Activated CD4-positive, alpha-beta T cell treated with anti-CD3 and anti-CD28 coated beads for 36 hours (primary cell): Measurements from ENCODE around the gene FNDC3B. TPM values are rescaled to one million over a fixed set of nuclear protein-coding genes. Genes with fewer than 3 reads are reported as not detected.
A peak's percentile ranks its signal among the peaks of the same experiment; 100 is the strongest.

Experiments used
- ATAC-seq: fragments of 200-7000 bp; cut with Tn5 transposase; one replicate; pipeline ENCODE4 v1.10.0; 2021; ENCODE audit warnings: mild to moderate bottlenecking, moderate library complexity
- CTCF ChIA-PET: fragments of 350-600 bp; sonication (Branson Sonifier 250); formaldehyde crosslinking; loops from one replicate; lab custom pipeline; 2021; ENCODE audit warnings: antibody characterized with exemption; lab: Charles Lee
- POLR2A ChIA-PET: fragments of 350-600 bp; sonication (Branson Sonifier 250); formaldehyde crosslinking; loops from one replicate; lab custom pipeline; 2021; ENCODE audit warnings: antibody characterized with exemption, inconsistent platforms; lab: Charles Lee
- DNase-seq: peaks from one replicate; pipeline ENCODE4 v3.0.0-alpha.2; 2020
- H3K27ac Mint-ChIP-seq: one replicate; pipeline ENCODE4 v1.8.0; 2021; ENCODE audit warnings: mixed read lengths
- H3K27me3 Mint-ChIP-seq: one replicate; pipeline ENCODE4 v1.8.0; 2021; ENCODE audit warnings: mixed read lengths
- H3K36me3 Mint-ChIP-seq: one replicate; pipeline ENCODE4 v1.8.0; 2021; ENCODE audit warnings: low read depth, mixed read lengths
- H3K4me1 Mint-ChIP-seq: one replicate; pipeline ENCODE4 v1.8.0; 2021; ENCODE audit warnings: mixed read lengths
- H3K4me3 Mint-ChIP-seq: one replicate; pipeline ENCODE4 v1.8.0; 2021; ENCODE audit warnings: mild to moderate bottlenecking, moderate library complexity, mixed read lengths
- H3K9me3 Mint-ChIP-seq: one replicate; pipeline ENCODE4 v1.8.0; 2021; ENCODE audit warnings: low read depth, mixed read lengths
- intact Hi-C, 2 experiments: fragments of 100-400 bp; cut with DNase I in 1 of 2; cut with micrococcal nuclease in 1 of 2; formaldehyde crosslinking; loops; one replicate each; pipeline versions ENCODE4 v1.14.2 to v1.15.1; 2022 to 2024; cut with DNase I, micrococcal nuclease
- total RNA-seq, 2 experiments: library from RNA; stranded (reverse); gene quantifications; one replicate each; pipeline ENCODE4 v1.2.3, GENCODE V29; 2021

The FNDC3B gene
- total RNA-seq, 2 experiments from 2014 or later, result 10.5 to 14.2 TPM

DNA sequence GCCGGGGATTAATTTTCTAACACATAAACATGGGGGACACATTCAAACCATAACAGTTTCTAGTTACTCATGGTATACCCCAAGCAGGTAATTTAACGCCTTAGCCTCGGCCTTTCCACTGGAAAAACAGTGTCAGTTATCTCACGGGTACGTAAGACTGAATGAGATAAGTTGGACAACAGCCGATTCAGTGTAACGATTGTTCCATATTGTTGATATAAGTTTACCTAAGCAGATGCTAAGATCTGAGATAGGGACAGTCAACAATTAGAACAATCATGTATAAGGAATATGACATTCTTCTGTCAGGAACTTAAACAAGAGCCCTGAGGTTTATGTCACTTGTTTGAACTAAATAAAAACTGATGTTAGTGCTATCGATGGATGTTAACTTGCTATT lies 278.1 kb downstream of the FNDC3B start:
- ChIA-PET POLR2A (no interaction called here), CTCF (interaction anchor here (2.1 kb wide), 1 partner anchor 15 kb away, joined by 11 read pairs; no protein-coding TSS in a partner anchor)
- intact Hi-C loops, result no loop called here
- no peak overlapping the region for H3K4me3 Mint-ChIP-seq
- peaks cover 19% of the 10 kb centered on the region for H3K36me3 Mint-ChIP-seq
- peaks cover 13% of the 10 kb centered on the region for H3K4me1 Mint-ChIP-seq
- no peak overlapping the region for H3K27ac Mint-ChIP-seq
- H3K27me3 Mint-ChIP-seq, result no peaks in the 10 kb centered on the region
- ATAC-seq (no peak), DNase-seq (no peak)
- no peaks in the 10 kb centered on the region for H3K9me3 Mint-ChIP-seq

DNA sequence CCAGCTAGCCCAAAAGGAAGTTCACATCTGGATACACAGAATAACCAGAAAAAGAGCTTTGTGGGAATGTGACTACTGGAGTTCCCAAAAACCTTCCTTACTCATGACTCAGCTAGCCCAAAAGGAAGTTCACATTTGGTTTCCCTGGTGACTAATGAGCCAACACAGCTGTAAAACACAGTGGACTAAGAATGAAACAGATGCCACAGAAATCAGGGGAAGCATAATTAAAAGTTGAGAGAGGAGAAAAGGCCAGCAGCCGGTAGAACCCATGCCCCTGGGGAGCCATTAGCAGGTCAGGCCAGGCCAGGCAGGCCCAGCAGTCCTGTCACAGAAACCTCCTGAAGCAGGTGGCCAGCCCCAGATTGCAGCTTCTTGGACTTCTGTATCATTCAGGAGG lies 278.6 kb downstream of the FNDC3B start:
- no peaks in the 10 kb centered on the region for H3K9me3 Mint-ChIP-seq
- no peak for DNase-seq
- POLR2A ChIA-PET, result no interaction called here
- no peaks in the 10 kb centered on the region for H3K27me3 Mint-ChIP-seq
- H3K4me3 Mint-ChIP-seq, result no peak overlapping the region
- CTCF ChIA-PET, result interaction anchor here (0.6 to 2.1 kb wide), 4 partner anchors 11 to 334 kb away, joined by 3 to 11 read pairs (median 3); no protein-coding TSS in a partner anchor
- H3K27ac Mint-ChIP-seq, result no peak overlapping the region
- H3K4me1 Mint-ChIP-seq, result peaks cover 13% of the 10 kb centered on the region
- peaks cover 18% of the 10 kb centered on the region for H3K36me3 Mint-ChIP-seq
- intact Hi-C loops, result no loop called here
- peak; percentile 42 for ATAC-seq

DNA sequence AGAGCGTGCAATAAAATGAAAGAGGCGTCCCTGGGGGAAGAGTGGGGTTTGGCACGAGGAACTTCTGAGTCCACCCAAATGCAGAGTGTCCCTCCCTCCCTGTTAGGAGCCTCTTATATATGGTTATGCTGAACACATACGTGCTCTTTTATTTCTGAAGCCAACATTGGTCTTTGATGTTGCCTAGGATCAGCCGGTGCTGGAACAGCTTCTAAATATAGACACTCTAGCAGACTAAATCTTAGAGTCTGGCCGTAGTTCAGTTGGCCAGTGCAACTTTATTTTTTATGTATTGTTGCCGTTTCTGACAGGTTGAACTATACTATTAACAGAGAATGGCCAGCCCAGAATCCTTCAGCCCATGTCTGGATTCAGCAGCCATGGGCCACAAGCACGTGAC lies 280.2 kb downstream of the FNDC3B start:
- DNase-seq (no peak), ATAC-seq (no peak)
- Mint-ChIP-seq H3K9me3 (no peaks in the 10 kb centered on the region), H3K4me3 (no peak overlapping the region), H3K4me1 (peaks cover 24% of the 10 kb centered on the region), H3K27ac (no peak overlapping the region), H3K36me3 (peaks cover 16% of the 10 kb centered on the region), H3K27me3 (no peaks in the 10 kb centered on the region)
- ChIA-PET CTCF (interaction anchor here (1.1 kb wide), 1 partner anchor 284 kb away, joined by 3 read pairs; no protein-coding TSS in a partner anchor), POLR2A (no interaction called here)
- intact Hi-C loops, result no loop called here

DNA sequence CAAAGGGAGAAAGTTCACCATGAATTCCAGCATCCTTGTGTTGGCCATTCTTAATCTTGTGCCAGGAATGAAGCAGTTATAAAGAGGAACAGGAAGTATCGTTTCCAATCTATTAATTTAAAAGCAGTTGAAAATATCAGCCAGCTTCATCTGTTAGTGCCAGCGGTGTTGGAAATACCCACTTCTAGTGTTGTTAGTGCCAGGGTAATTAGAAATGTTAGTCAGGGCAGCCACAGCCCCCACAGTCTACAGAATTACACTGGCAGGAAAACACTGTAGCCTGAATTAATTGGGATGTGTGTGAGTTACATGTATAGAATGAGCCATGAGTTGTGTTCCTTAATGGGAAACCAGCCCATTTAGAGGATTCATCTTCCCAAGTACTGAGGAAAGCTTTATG lies 281.1 kb downstream of the FNDC3B start:
- H3K9me3 Mint-ChIP-seq, result no peaks in the 10 kb centered on the region
- ChIA-PET CTCF (interaction anchor here (1.1 to 1.9 kb wide), 3 partner anchors 12 to 285 kb away, joined by 3 to 9 read pairs (median 3); no protein-coding TSS in a partner anchor), POLR2A (no interaction called here)
- ATAC-seq (no peak), DNase-seq (no peak)
- no peaks in the 10 kb centered on the region for H3K27me3 Mint-ChIP-seq
- H3K27ac Mint-ChIP-seq, result no peak overlapping the region
- H3K4me3 Mint-ChIP-seq, result no peak overlapping the region
- intact Hi-C loops, result loop anchor here in 1 of 2 experiments (5.0 kb wide), 1 partner anchor 278 kb away; no protein-coding TSS in a partner anchor
- H3K36me3 Mint-ChIP-seq, result peaks cover 18% of the 10 kb centered on the region
- peaks cover 22% of the 10 kb centered on the region for H3K4me1 Mint-ChIP-seq

DNA sequence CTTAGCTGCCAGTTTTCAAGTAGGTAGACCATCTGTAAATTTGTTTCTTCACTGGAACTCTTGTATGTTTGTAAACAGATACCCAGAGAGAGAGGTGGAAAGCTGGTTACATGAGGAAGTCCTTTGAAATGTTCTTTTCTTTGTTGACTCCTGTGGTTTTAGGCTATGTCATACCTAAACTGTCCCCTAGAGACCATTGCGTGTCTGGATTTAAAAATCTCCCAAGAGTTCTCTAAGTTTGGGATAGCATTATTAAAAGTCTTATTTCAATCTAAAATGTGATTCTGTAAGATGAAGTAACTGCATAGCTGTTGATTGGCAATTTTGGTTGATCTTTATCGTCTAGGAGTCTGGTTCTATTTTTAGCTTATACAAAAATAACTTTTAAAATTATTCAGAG lies 281.7 kb downstream of the FNDC3B start:
- POLR2A ChIA-PET, result interaction anchor here (0.5 kb wide), 1 partner anchor 30 kb away, joined by 3 read pairs; no protein-coding TSS in a partner anchor
- no peak for DNase-seq
- Mint-ChIP-seq H3K36me3 (peaks cover 19% of the 10 kb centered on the region), H3K9me3 (no peaks in the 10 kb centered on the region), H3K4me3 (no peak overlapping the region), H3K27me3 (no peaks in the 10 kb centered on the region), H3K4me1 (peaks cover 20% of the 10 kb centered on the region), H3K27ac (no peak overlapping the region)
- no peak for ATAC-seq
- CTCF ChIA-PET, result interaction anchor here (1.1 to 1.9 kb wide), 2 partner anchors 12 to 21 kb away, joined by 3 to 9 read pairs; no protein-coding TSS in a partner anchor
- intact Hi-C loops, result loop anchor here in 1 of 2 experiments (5.0 kb wide), 1 partner anchor 279 kb away; no protein-coding TSS in a partner anchor

DNA sequence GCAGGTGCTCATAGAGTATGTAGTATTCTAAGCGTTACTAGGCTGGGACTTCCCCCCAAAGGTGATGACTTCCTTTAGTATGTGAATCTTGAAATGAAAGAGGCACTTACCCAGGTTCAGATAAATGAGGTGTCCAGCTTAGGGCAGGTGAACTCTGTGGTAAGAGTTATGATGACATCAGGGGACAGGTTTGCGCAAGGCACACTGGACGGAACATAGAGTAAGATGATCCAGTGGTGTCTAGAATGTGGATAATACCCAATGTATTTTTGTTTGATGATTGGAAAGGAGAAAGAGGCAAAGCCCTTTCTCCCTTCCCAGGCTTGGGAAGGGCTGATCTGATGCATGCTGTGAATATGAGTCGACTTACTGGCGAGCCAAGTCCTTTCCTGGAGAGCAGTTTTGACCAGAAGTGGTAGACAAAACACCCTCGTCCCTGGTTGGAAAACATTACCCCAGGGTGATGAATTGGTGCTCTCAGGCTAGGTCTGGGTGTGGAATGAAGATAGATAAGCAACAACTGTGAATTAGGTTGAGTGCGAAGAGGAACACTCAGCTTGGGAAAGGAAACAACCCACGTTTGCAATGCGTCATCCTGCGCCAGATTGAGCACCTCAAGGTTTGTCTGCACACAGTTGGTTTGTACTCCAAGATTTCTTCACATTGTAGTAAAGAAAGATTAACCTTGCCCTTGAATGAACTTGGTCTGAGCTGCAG lies 284.7 kb downstream of the FNDC3B start:
- ChIA-PET POLR2A (no interaction called here), CTCF (interaction anchor here (0.7 to 2.7 kb wide), 2 partner anchors 8 to 277 kb away, joined by 3 to 16 read pairs; no protein-coding TSS in a partner anchor)
- peaks cover 11% of the 10 kb centered on the region for H3K4me1 Mint-ChIP-seq
- no peaks in the 10 kb centered on the region for H3K27me3 Mint-ChIP-seq
- no peaks in the 10 kb centered on the region for H3K9me3 Mint-ChIP-seq
- no peak overlapping the region for H3K4me3 Mint-ChIP-seq
- intact Hi-C loops, result loop anchor here in 1 of 2 experiments (5.0 kb wide), 1 partner anchor 282 kb away; no protein-coding TSS in a partner anchor
- peak overlapping the region; percentile 59 for H3K27ac Mint-ChIP-seq
- ATAC-seq, result peak; percentile 92
- H3K36me3 Mint-ChIP-seq, result peaks cover 6% of the 10 kb centered on the region
- DNase-seq, result peak; percentile 59

DNA sequence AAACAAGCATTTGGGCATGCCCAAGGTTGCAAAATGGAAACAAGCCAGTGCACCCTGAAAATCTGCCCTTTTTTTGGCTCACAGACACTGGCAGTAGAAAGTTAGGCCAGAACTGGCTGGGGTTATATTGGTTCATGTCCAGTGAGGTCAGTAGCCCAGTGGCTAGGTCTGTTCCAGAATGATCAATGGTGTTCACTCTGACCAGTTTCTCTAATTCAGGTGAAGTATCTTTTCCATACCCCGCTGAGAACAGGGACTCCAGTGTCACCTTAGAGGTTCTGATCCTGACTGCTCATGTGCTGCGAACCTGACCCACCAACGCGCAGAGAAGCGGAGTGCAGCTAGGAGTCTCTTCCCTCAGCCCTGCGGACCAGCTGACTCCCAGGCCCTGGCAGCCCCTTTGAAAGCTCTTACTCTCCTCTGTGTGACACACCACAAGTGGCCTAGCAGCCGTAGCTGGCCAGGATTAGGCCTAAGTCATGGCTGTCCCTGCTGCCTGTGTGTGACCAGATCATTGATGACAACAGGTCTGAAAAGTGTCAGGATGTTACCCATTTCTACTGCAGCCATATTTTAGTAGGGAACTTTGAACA lies 285.3 kb downstream of the FNDC3B start:
- ATAC-seq, result no peak
- ChIA-PET POLR2A (interaction anchor here (0.5 kb wide), 1 partner anchor 395 kb away, joined by 3 read pairs; no protein-coding TSS in a partner anchor), CTCF (interaction anchor here (2.7 kb wide), 1 partner anchor 8 kb away, joined by 16 read pairs; no protein-coding TSS in a partner anchor)
- Mint-ChIP-seq H3K27ac (no peak overlapping the region), H3K4me1 (peaks cover 11% of the 10 kb centered on the region), H3K4me3 (no peak overlapping the region), H3K9me3 (no peaks in the 10 kb centered on the region), H3K27me3 (no peaks in the 10 kb centered on the region), H3K36me3 (peaks cover 5% of the 10 kb centered on the region)
- intact Hi-C loops, result loop anchor here in 1 of 2 experiments (5.0 kb wide), 1 partner anchor 282 kb away; no protein-coding TSS in a partner anchor
- no peak for DNase-seq

DNA sequence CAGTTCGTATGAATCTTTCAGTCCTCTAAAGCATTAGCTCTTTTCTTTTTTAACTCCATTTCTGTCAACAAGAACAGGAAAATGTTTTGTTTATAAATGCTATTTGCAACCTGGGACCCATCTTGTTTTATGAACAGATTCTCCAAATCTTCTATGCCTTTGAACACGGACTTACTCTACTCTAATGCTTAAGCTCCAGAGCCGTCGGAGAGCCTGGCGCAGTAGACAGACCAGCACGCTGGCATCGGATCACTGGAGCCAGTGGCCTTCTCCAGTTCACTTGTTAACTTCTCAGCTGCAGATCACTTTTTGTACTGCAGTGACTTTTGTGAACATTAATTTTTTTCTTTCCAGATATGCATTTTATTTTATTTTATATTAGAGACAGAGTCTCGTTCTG lies 286.1 kb downstream of the FNDC3B start:
- Mint-ChIP-seq H3K27me3 (no peaks in the 10 kb centered on the region), H3K4me1 (peaks cover 11% of the 10 kb centered on the region), H3K36me3 (peaks cover 3% of the 10 kb centered on the region), H3K4me3 (no peak overlapping the region), H3K9me3 (no peaks in the 10 kb centered on the region), H3K27ac (no peak overlapping the region)
- intact Hi-C loops, result no loop called here
- ChIA-PET POLR2A (interaction anchor here (0.5 kb wide), 1 partner anchor 394 kb away, joined by 3 read pairs; no protein-coding TSS in a partner anchor), CTCF (no interaction called here)
- DNase-seq (no peak), ATAC-seq (no peak)

DNA sequence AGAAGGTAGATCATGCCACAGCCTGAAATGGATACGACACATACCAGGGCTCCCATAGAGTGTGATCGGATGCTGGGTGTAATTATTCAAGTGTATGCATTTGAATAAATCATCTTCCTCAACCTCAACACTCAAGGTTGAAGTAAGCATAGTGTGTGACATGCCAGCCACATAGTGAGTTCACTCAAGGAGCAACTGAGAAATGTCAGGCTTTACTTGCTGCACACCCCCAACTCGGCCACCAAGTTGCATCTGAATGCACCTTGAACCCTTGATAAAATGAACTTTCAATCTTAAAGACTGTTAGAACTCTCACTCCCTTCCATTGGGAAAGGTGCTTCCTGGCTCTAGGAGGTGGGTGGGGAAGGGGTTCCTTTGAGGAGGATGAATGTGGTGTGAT lies 287.6 kb downstream of the FNDC3B start:
- Mint-ChIP-seq H3K4me1 (peaks cover 11% of the 10 kb centered on the region), H3K4me3 (no peak overlapping the region), H3K36me3 (peaks cover 6% of the 10 kb centered on the region), H3K9me3 (no peaks in the 10 kb centered on the region), H3K27me3 (no peaks in the 10 kb centered on the region), H3K27ac (no peak overlapping the region)
- ChIA-PET CTCF (no interaction called here), POLR2A (no interaction called here)
- intact Hi-C loops, result no loop called here
- no peak for ATAC-seq
- no peak for DNase-seq

DNA sequence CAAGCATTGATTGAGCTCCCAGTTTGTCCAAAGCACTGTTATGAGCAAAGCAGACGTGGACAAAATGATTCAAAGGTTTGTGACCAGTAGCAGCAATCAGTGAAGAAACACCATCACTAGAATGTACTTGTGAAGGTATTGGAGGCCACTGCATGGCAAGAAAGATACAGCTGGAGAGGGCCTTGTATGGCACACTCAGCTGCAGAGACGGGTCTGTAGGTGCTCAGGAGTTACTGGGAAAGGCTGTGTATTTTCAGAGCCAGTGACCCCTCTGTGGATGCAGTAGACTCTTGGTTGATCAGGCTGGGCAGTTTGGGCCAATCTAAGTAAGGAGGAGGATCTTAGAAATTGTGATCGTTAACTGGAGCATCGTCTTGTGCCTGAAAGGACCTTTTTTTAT lies 288.9 kb downstream of the FNDC3B start:
- Mint-ChIP-seq H3K4me1 (peaks cover 15% of the 10 kb centered on the region), H3K27ac (no peak overlapping the region), H3K4me3 (no peak overlapping the region), H3K9me3 (no peaks in the 10 kb centered on the region), H3K27me3 (no peaks in the 10 kb centered on the region), H3K36me3 (peaks cover 7% of the 10 kb centered on the region)
- no peak for ATAC-seq
- intact Hi-C loops, result no loop called here
- ChIA-PET CTCF (interaction anchor here (0.6 kb wide), 1 partner anchor 338 kb away, joined by 3 read pairs; no protein-coding TSS in a partner anchor), POLR2A (no interaction called here)
- no peak for DNase-seq

DNA sequence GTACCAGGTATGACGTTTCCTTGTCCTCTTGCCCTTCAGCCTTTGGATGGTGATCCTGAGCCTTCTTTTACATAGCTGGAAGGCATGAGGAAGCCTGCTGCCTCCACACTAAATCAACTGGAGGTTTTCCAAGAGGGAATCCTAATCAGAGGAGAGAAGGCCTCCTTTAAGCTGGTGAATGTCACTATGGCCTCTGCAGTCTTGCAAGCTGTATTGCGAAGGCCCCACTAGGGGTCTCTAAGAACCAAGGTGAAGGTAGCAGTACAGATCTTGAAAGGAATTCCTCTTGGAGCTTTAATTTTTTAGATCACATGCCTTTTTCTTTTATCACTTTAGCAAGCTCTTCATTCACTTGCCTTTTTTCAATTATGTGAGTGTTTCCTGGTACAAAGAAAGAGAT lies 289.7 kb downstream of the FNDC3B start:
- Mint-ChIP-seq H3K27me3 (no peaks in the 10 kb centered on the region), H3K4me3 (no peak overlapping the region), H3K4me1 (peaks cover 8% of the 10 kb centered on the region), H3K36me3 (peaks cover 10% of the 10 kb centered on the region), H3K27ac (no peak overlapping the region), H3K9me3 (no peaks in the 10 kb centered on the region)
- no peak for ATAC-seq
- no peak for DNase-seq
- CTCF ChIA-PET, result interaction anchor here (0.7 to 1.1 kb wide), 4 partner anchors 11 to 29 kb away, joined by 3 to 4 read pairs (median 3); no protein-coding TSS in a partner anchor
- intact Hi-C loops, result no loop called here
- POLR2A ChIA-PET, result no interaction called here
